Osteoblast (primary cell): ENCODE measurements around the gene GFRA1. TPM values are rescaled to one million over a fixed set of nuclear protein-coding genes. Genes with fewer than 3 reads are reported as not detected.

Source experiments
- DNase-seq: peaks from one replicate; pipeline ENCODE4 v3.0.0; 2011; ENCODE audit warnings: low spot score, mixed read lengths; ENCODE audit not compliant: insufficient read length; ENCODE audit errors: missing footprints
- H2AFZ ChIP-seq: 2 replicates; pipeline ENCODE4 v1.6.0; 2011; ENCODE audit warnings: mild to moderate bottlenecking, low read length
- H3K27ac ChIP-seq: 2 replicates; pipeline ENCODE4 v1.5.1; 2011; ENCODE audit warnings: mild to moderate bottlenecking, low read depth, low read length, moderate library complexity
- H3K27me3 ChIP-seq: 2 replicates; pipeline ENCODE4 v1.6.0; 2012; ENCODE audit warnings: mild to moderate bottlenecking, control low read depth, inconsistent platforms, low read length, moderate library complexity; ENCODE audit not compliant: insufficient read depth
- H3K36me3 ChIP-seq: 2 replicates; pipeline ENCODE4 v1.5.1; 2011; ENCODE audit warnings: mild to moderate bottlenecking, low read length, control low read depth, moderate library complexity; ENCODE audit not compliant: insufficient read depth
- H3K4me1 ChIP-seq: 2 replicates; pipeline ENCODE4 v1.5.1; 2011; ENCODE audit warnings: mild to moderate bottlenecking, low read length, control low read depth, moderate library complexity; ENCODE audit not compliant: insufficient read depth
- H3K4me2 ChIP-seq: 2 replicates; pipeline ENCODE4 v1.6.0; 2011; ENCODE audit warnings: mild to moderate bottlenecking, low read length; ENCODE audit not compliant: insufficient read depth
- H3K4me3 ChIP-seq: fragments of 200-600 bp; sonication (generic); 3 replicates; pipeline ENCODE4 v1.5.1; 2012; ENCODE audit warnings: mild to moderate bottlenecking, low read length, inconsistent platforms; ENCODE audit not compliant: insufficient read depth
- H3K79me2 ChIP-seq: 2 replicates; pipeline ENCODE4 v1.6.0; 2012; ENCODE audit warnings: mild to moderate bottlenecking, low read length, control low read depth, inconsistent platforms; ENCODE audit not compliant: insufficient read depth
- H3K9me3 ChIP-seq: 2 replicates; pipeline ENCODE4 v1.5.1; 2011; ENCODE audit warnings: low read depth, low read length, control low read depth
- H4K20me1 ChIP-seq: 2 replicates; pipeline ENCODE4 v1.6.0; 2012; ENCODE audit warnings: mild to moderate bottlenecking, low read length, control low read depth; ENCODE audit not compliant: insufficient read depth
- total RNA-seq: library from RNA; depleted of rRNA; stranded (reverse); fragments of >200 nt; gene quantifications from 2 replicates; pipeline ENCODE4 v1.2.3, GENCODE V29; 2012
- TF ChIP-seq, protein P1 (sequence below): IDR thresholded peaks from 2 replicates; pipeline ENCODE4 v1.5.1; 2011; ENCODE audit warnings: mild to moderate bottlenecking, low read depth, low read length, moderate library complexity; ENCODE audit errors: extremely low read depth

GFRA1 gene
- total RNA-seq, 1 donor = 76.0 TPM

- DNase-seq = no peak
- TF ChIP-seq, protein P1, sequence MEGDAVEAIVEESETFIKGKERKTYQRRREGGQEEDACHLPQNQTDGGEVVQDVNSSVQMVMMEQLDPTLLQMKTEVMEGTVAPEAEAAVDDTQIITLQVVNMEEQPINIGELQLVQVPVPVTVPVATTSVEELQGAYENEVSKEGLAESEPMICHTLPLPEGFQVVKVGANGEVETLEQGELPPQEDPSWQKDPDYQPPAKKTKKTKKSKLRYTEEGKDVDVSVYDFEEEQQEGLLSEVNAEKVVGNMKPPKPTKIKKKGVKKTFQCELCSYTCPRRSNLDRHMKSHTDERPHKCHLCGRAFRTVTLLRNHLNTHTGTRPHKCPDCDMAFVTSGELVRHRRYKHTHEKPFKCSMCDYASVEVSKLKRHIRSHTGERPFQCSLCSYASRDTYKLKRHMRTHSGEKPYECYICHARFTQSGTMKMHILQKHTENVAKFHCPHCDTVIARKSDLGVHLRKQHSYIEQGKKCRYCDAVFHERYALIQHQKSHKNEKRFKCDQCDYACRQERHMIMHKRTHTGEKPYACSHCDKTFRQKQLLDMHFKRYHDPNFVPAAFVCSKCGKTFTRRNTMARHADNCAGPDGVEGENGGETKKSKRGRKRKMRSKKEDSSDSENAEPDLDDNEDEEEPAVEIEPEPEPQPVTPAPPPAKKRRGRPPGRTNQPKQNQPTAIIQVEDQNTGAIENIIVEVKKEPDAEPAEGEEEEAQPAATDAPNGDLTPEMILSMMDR = no peak
- peaks cover 5% of the 10 kb centered on the region for H3K27me3 ChIP-seq
Observed at GRCh38 chr10:116265686-116266085, 7.3 kb downstream of the GFRA1 start.

DNA sequence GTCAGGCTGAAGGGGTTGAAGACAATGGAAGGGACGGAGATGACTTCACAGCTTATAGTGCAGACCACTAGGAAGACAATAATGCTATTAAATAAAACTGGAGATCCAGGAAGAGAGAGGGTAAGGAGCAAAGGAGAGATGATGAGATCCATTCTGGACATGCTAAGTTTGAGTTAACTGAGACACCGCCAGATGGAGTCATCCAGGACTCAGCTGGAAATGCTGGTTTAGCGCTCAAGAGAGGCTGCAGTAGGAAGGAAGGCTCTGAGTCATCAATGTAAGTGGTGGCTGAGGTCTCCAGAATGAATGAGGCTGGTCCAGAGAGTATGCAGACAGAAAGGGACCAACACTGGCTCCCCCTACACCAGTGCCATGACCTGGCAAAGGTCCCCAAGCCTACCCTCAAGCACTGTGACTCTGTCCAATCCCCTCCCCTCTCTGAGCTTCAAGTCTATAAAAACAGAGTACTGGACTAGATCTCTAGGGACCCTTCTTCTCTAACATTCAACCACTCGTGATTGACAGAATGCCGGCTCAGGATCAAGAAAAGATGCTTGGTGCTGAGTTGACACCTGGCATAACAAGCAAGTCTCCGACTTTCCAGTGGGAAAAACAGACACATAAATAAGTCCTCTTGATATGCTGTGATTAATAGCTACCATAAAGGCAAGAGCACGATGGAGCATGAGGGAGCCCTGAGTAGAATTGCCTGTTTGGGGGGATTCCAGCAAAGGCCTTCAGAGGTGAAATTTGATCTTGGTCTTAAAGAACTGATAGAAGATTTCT is 8.9 kb downstream of the GFRA1 start:
- no peak for DNase-seq
- no peak overlapping the region for H3K4me3 ChIP-seq
- no peaks in the 10 kb centered on the region for H3K9me3 ChIP-seq
- H3K4me1 ChIP-seq = no peaks in the 10 kb centered on the region
- no peak overlapping the region for H3K4me2 ChIP-seq
- H4K20me1 ChIP-seq = no peaks in the 10 kb centered on the region
- no peaks in the 10 kb centered on the region for H3K27me3 ChIP-seq
- H3K36me3 ChIP-seq = no peaks in the 10 kb centered on the region
- H3K79me2 ChIP-seq = no peaks in the 10 kb centered on the region
- no peak overlapping the region for H3K27ac ChIP-seq
- TF ChIP-seq, protein P1 = no peak
- H2AFZ ChIP-seq = no peak overlapping the region

More at GRCh38 chr10:116265686-116266085, 7.3 kb downstream of the GFRA1 start:
- H4K20me1 ChIP-seq = no peaks in the 10 kb centered on the region
- H3K4me1 ChIP-seq = no peaks in the 10 kb centered on the region
- no peak overlapping the region for H3K27ac ChIP-seq
- H3K4me3 ChIP-seq = no peak overlapping the region
- no peak overlapping the region for H3K4me2 ChIP-seq
- H3K9me3 ChIP-seq = no peaks in the 10 kb centered on the region
- H2AFZ ChIP-seq = no peak overlapping the region
- H3K36me3 ChIP-seq = no peaks in the 10 kb centered on the region
- H3K79me2 ChIP-seq = no peaks in the 10 kb centered on the region

DNA sequence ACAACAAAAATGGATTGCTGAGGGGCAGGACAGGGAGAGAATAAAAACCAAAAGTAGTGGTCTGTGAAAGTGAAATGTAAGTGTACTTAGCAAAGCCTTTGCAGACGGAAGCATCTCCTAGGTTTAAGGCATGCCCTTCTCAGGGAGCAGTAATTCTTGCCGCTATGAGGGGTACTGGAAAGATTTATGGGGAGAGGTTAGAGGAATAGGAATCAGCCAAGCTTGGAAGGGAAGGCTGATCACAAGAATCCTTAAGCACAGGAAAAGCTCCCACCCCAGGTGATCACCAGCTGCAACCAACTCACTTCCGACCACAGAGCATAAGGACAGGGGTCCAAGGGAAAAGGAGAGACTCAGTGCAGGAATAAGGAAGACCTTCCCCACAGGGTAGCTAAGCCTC is 10.3 kb downstream of the GFRA1 start:
- TF ChIP-seq, protein P1 = no peak
- Histone ChIP-seq H3K36me3 (no peaks in the 10 kb centered on the region), H3K4me3 (no peak overlapping the region), H2AFZ (no peak overlapping the region), H3K4me2 (no peak overlapping the region), H3K79me2 (no peaks in the 10 kb centered on the region), H3K27me3 (no peaks in the 10 kb centered on the region), H4K20me1 (no peaks in the 10 kb centered on the region), H3K27ac (no peak overlapping the region), H3K4me1 (no peaks in the 10 kb centered on the region), H3K9me3 (no peaks in the 10 kb centered on the region)
- DNase-seq = no peak

- H3K27ac ChIP-seq = no peak overlapping the region
- H3K4me2 ChIP-seq = no peak overlapping the region
- DNase-seq = no peak
- H4K20me1 ChIP-seq = no peaks in the 10 kb centered on the region
- no peaks in the 10 kb centered on the region for H3K36me3 ChIP-seq
- H3K4me1 ChIP-seq = no peaks in the 10 kb centered on the region
- no peaks in the 10 kb centered on the region for H3K9me3 ChIP-seq
- TF ChIP-seq, protein P1 = no peak
- H3K79me2 ChIP-seq = no peaks in the 10 kb centered on the region
- no peak overlapping the region for H2AFZ ChIP-seq
- H3K27me3 ChIP-seq = no peaks in the 10 kb centered on the region
- H3K4me3 ChIP-seq = no peak overlapping the region
Observed at GRCh38 chr10:116260599-116260998, 12.4 kb downstream of the GFRA1 start.
